Breast epithelium (tissue), 3 donors: Measurements from ENCODE around the gene LRRC4B.

Source experiments
- POLR2A ChIP-seq: fragments of 450-650 bp; IDR thresholded peaks from one replicate; pipeline ENCODE4 v1.6.1; 2016; ENCODE audit warnings: antibody characterized with exemption, mild to moderate bottlenecking, moderate library complexity
- POLR2AphosphoS5 ChIP-seq, 3 donors: sonication (generic); formaldehyde crosslinking; IDR thresholded peaks; one replicate each; pipeline ENCODE4 v1.6.1; 2017; ENCODE audit warnings: antibody characterized with exemption in 3 of 3
- TF ChIP-seq, protein P1 (sequence below), 3 donors: fragments of 450-650 bp; IDR thresholded peaks; one replicate each; pipeline ENCODE4 v1.5.1; 2016 to 2017; ENCODE audit warnings: antibody characterized with exemption in 3 of 3, mild to moderate bottlenecking in 3 of 3, moderate library complexity in 3 of 3

- TF ChIP-seq, protein P1, sequence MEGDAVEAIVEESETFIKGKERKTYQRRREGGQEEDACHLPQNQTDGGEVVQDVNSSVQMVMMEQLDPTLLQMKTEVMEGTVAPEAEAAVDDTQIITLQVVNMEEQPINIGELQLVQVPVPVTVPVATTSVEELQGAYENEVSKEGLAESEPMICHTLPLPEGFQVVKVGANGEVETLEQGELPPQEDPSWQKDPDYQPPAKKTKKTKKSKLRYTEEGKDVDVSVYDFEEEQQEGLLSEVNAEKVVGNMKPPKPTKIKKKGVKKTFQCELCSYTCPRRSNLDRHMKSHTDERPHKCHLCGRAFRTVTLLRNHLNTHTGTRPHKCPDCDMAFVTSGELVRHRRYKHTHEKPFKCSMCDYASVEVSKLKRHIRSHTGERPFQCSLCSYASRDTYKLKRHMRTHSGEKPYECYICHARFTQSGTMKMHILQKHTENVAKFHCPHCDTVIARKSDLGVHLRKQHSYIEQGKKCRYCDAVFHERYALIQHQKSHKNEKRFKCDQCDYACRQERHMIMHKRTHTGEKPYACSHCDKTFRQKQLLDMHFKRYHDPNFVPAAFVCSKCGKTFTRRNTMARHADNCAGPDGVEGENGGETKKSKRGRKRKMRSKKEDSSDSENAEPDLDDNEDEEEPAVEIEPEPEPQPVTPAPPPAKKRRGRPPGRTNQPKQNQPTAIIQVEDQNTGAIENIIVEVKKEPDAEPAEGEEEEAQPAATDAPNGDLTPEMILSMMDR (IDR thresholded peaks at IDR 0.05), result no peak
- TF ChIP-seq POLR2AphosphoS5 (IDR thresholded peaks at IDR 0.05) (no peak), POLR2A (no peak)
Measured at GRCh38 chr19:50551034-50551714, 17.1 kb downstream of the LRRC4B start.
